ENCODE results near the gene TET3. TPM values are rescaled to one million over a fixed set of nuclear protein-coding genes. Genes with fewer than 3 reads are reported as not detected.

Gene TET3
- total RNA-seq, 1 experiment from 2014 or later: 6.1 TPM

- H3K9me3 ChIP-seq (ENCODE audit: low read length): no peaks in the 10 kb centered on the region
- intact Hi-C loops (cut with micrococcal nuclease): no loop called here
- BruUV-seq (replicated peaks): no TSS peak
- no peak overlapping the region for H3K4me2 ChIP-seq (ENCODE audit: low read length)
- no peak overlapping the region for H3K9ac ChIP-seq (ENCODE audit: low read length)
- no peak overlapping the region for H3K27ac ChIP-seq (ENCODE audit: low read length)
- no peaks in the 10 kb centered on the region for H3K4me1 ChIP-seq (ENCODE audit: insufficient read depth, low read length)
- H3K79me2 ChIP-seq (ENCODE audit: low read length): peaks cover 77% of the 10 kb centered on the region
- TF ChIP-seq EZH2phosphoT487 (IDR thresholded peaks at IDR 0.05; ENCODE audit: borderline replicate concordance, low read length) (no peak), CTCF (conservative IDR thresholded peaks at IDR 0.05; ENCODE audit: low read depth, low read length) (no peak), EZH2 (IDR thresholded peaks at IDR 0.05; ENCODE audit: low read length, unreplicated experiment) (no peak)
- H3F3A ChIP-seq (ENCODE audit: low read length, unreplicated experiment): no peaks in the 10 kb centered on the region
- DNase-seq (no peak), ATAC-seq (no peak)
- H2AFZ ChIP-seq (ENCODE audit: low read length): no peak overlapping the region
- CTCF ChIA-PET: no interaction called here
- H3K4me3 ChIP-seq (ENCODE audit: low read length): no peak overlapping the region
- 0 out of 2 replicates have a peak, but pooled peaks cover 2% of the 10 kb centered on the region for H3K36me3 ChIP-seq (ENCODE audit: low read depth, low read length)
- no peaks in the 10 kb centered on the region for H3K27me3 ChIP-seq (ENCODE audit: low read length)
- no peaks in the 10 kb centered on the region for H3K9me2 ChIP-seq (replicated peaks; ENCODE audit: low read length)
- no peaks in the 10 kb centered on the region; the same call in 1 of the 2 replicates for H4K20me1 ChIP-seq (ENCODE audit: low read length)
- POLR2A ChIA-PET (ENCODE audit: unreplicated experiment): no interaction called here
These were observed 44.0 kb downstream of the TET3 start for GRCh38 chr2:74028741-74029140.

GRCh38 chr2:74029714-74030397 lies 45.1 kb downstream of the TET3 start:
- intact Hi-C loops (cut with micrococcal nuclease): no loop called here
- CTCF ChIA-PET: no interaction called here

More at GRCh38 chr2:74029714-74030397, 45.1 kb downstream of the TET3 start:
- no peak for TF ChIP-seq EZH2phosphoT487 (IDR thresholded peaks at IDR 0.05; ENCODE audit: borderline replicate concordance, low read length)
- TF ChIP-seq EZH2 (IDR thresholded peaks at IDR 0.05; ENCODE audit: low read length, unreplicated experiment): no peak
- no peak for TF ChIP-seq CTCF (conservative IDR thresholded peaks at IDR 0.05; ENCODE audit: low read depth, low read length)
- no peak for DNase-seq
- Histone ChIP-seq H3K4me1 (ENCODE audit: insufficient read depth, low read length) (no peaks in the 10 kb centered on the region), H3F3A (ENCODE audit: low read length, unreplicated experiment) (no peaks in the 10 kb centered on the region), H3K79me2 (ENCODE audit: low read length) (peaks cover 78% of the 10 kb centered on the region), H4K20me1 (ENCODE audit: low read length) (no peaks in the 10 kb centered on the region), H3K27me3 (ENCODE audit: low read length) (no peaks in the 10 kb centered on the region), H3K9ac (ENCODE audit: low read length) (no peak overlapping the region), H2AFZ (ENCODE audit: low read length) (no peak overlapping the region), H3K4me2 (ENCODE audit: low read length) (no peak overlapping the region), H3K36me3 (ENCODE audit: low read depth, low read length) (0 out of 2 replicates have a peak, but pooled peaks cover 2% of the 10 kb centered on the region), H3K4me3 (ENCODE audit: low read length) (no peak overlapping the region), H3K9me3 (ENCODE audit: low read length) (no peaks in the 10 kb centered on the region), H3K9me2 (replicated peaks; ENCODE audit: low read length) (no peaks in the 10 kb centered on the region), H3K27ac (ENCODE audit: low read length) (no peak overlapping the region)
- ATAC-seq: no peak
- BruUV-seq (replicated peaks): no TSS peak
- POLR2A ChIA-PET (ENCODE audit: unreplicated experiment): no interaction called here
